ENCODE results near the gene HEPHL1.
"Not testable (repeated sequence)": the region's sequence is repeated elsewhere in the genome, so short reads cannot be mapped to it uniquely, and the experiment has no call there.

Gene HEPHL1

GRCh38 chr11:94104734-94105133 is 83.6 kb downstream of the HEPHL1 start:
- H3K4me1 ChIP-seq (ENCODE audit: control insufficient read depth in 5 of 5, insufficient read depth in 5 of 5, low read length in 5 of 5): no peaks in the 10 kb centered on the region
- no peaks in the 10 kb centered on the region for H3K36me3 ChIP-seq (ENCODE audit: control insufficient read depth in 5 of 5, insufficient read depth in 5 of 5, low read length in 5 of 5)
- H3K4me3 ChIP-seq (ENCODE audit: low read depth in 1 of 5, low read length in 5 of 5): no peak overlapping the region
- H3K27me3 ChIP-seq (ENCODE audit: control insufficient read depth in 5 of 5, insufficient read depth in 4 of 5, low read length in 5 of 5): no peaks in the 10 kb centered on the region
- no peak overlapping the region for H3K9ac ChIP-seq (ENCODE audit: low read length in 5 of 5)
- H3K27ac ChIP-seq (ENCODE audit: low read depth, low read length): no peak overlapping the region
- H3K9me3 ChIP-seq (ENCODE audit: control insufficient read depth in 5 of 5, low read length in 5 of 5): peaks cover 0 to 3% (median 0%) of the 10 kb centered on the region in 5 donors

DNA sequence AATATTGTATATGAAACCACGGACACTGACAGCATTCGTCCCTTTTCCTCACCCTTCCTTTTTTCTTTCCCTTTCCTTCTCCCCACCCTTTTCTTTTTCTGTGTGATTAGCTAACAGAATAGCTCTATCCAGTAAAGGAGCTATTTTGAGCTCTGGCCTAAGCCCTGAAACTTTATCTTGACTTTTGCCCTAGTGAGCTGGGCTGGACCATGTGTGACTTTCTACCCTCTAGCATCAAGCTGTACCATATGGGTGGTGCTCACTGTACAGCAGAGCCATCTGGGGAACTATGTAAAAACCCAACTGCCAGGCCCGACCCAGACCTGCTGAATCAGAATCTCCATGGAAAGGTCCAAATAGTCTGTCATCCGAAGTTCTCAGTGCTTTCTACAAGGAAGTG is 85.6 kb downstream of the HEPHL1 start:
- Histone ChIP-seq H3K27ac (ENCODE audit: low read depth, low read length) (no peak overlapping the region), H3K9ac (ENCODE audit: low read length in 5 of 5) (no peak overlapping the region), H3K36me3 (ENCODE audit: control insufficient read depth in 5 of 5, insufficient read depth in 5 of 5, low read length in 5 of 5) (no peaks in the 10 kb centered on the region), H3K4me3 (ENCODE audit: low read depth in 1 of 5, low read length in 5 of 5) (no peak overlapping the region), H3K4me1 (ENCODE audit: control insufficient read depth in 5 of 5, insufficient read depth in 5 of 5, low read length in 5 of 5) (no peaks in the 10 kb centered on the region), H3K27me3 (ENCODE audit: control insufficient read depth in 5 of 5, insufficient read depth in 4 of 5, low read length in 5 of 5) (no peaks in the 10 kb centered on the region), H3K9me3 (ENCODE audit: control insufficient read depth in 5 of 5, low read length in 5 of 5) (peaks cover 0 to 3% (median 0%) of the 10 kb centered on the region in 5 donors)

DNA sequence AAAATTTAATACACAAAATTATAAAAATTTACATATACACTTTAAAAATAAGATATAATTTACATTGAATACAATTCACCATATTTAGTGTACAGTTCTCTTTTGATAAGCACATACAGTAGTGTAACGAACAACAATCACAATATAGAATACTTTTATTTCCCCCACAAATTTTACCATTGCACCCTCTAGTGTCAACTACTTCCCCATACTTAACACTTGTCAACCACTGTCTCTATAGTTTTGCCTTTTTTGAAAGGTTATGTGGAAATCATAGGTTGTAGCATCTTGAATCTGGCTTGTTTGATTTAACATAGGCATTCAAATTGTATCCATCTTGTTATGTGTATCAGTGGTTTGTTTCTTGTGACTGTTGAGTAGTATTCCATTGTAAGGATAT is 86.2 kb downstream of the HEPHL1 start:
- H3K4me1 ChIP-seq (ENCODE audit: control insufficient read depth in 5 of 5, insufficient read depth in 5 of 5, low read length in 5 of 5): peaks cover 0 to 5% (median 0%) of the 10 kb centered on the region in 5 donors
- H3K4me3 ChIP-seq (ENCODE audit: low read depth in 1 of 5, low read length in 5 of 5): no peak overlapping the region
- no peak overlapping the region for H3K27ac ChIP-seq (ENCODE audit: low read depth, low read length)
- H3K36me3 ChIP-seq (ENCODE audit: control insufficient read depth in 5 of 5, insufficient read depth in 5 of 5, low read length in 5 of 5): no peaks in the 10 kb centered on the region
- H3K27me3 ChIP-seq (ENCODE audit: control insufficient read depth in 5 of 5, insufficient read depth in 4 of 5, low read length in 5 of 5): no peaks in the 10 kb centered on the region
- no peak overlapping the region for H3K9ac ChIP-seq (ENCODE audit: low read length in 5 of 5)
- peaks cover 0 to 3% (median 0%) of the 10 kb centered on the region in 5 donors for H3K9me3 ChIP-seq (ENCODE audit: control insufficient read depth in 5 of 5, low read length in 5 of 5)

DNA sequence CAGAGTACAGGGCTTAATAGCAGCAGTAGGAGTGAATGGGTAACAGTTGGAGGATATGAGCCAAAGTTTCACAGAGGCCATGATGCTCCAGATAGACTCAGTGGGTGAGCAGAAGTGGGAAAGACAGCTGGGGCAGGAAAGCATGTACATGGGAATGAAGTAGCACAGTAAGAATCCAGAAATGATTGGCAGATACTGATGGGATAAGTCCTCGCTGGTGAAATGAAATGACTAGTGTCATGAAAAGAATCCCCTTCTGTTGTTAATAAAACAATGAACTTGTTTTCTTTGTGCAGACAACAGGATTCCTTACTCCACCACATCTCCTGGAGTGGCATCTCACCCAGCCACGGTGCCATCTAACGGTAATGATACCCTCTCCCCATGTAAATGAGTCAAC is 90.1 kb downstream of the HEPHL1 start:
- Histone ChIP-seq H3K27me3 (ENCODE audit: control insufficient read depth in 5 of 5, insufficient read depth in 4 of 5, low read length in 5 of 5) (no peaks in the 10 kb centered on the region), H3K4me3 (ENCODE audit: low read depth in 1 of 5, low read length in 5 of 5) (no peak overlapping the region), H3K4me1 (ENCODE audit: control insufficient read depth in 5 of 5, insufficient read depth in 5 of 5, low read length in 5 of 5) (peaks cover 0 to 8% (median 0%) of the 10 kb centered on the region in 5 donors), H3K9ac (ENCODE audit: low read length in 5 of 5) (no peak overlapping the region), H3K27ac (ENCODE audit: low read depth, low read length) (no peak overlapping the region), H3K36me3 (ENCODE audit: control insufficient read depth in 5 of 5, insufficient read depth in 5 of 5, low read length in 5 of 5) (no peaks in the 10 kb centered on the region), H3K9me3 (ENCODE audit: control insufficient read depth in 5 of 5, low read length in 5 of 5) (peaks cover 0 to 3% (median 0%) of the 10 kb centered on the region in 5 donors)

DNA sequence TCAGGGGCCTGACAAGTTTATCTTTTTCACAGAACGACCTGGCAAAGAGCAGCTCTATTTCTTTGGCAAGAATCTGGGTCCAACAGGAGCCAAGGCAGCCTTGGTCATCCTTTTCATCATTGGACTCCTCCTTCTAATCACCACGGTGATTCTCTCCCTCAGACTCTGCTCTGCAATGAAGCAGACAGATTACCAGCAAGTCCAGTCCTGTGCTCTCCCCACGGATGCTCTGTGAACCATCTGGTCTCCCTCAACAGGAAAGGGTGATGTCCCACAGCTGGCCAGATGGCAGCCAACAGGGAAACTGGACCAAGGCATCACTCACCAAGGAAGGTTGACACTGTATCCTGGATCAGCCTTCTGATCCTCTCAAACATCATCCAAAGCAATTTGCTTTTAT is 90.5 kb downstream of the HEPHL1 start:
- Histone ChIP-seq H3K4me3 (ENCODE audit: low read depth in 1 of 5, low read length in 5 of 5) (no peak overlapping the region), H3K27me3 (ENCODE audit: control insufficient read depth in 5 of 5, insufficient read depth in 4 of 5, low read length in 5 of 5) (no peaks in the 10 kb centered on the region), H3K27ac (ENCODE audit: low read depth, low read length) (no peak overlapping the region), H3K36me3 (ENCODE audit: control insufficient read depth in 5 of 5, insufficient read depth in 5 of 5, low read length in 5 of 5) (no peaks in the 10 kb centered on the region), H3K9me3 (ENCODE audit: control insufficient read depth in 5 of 5, low read length in 5 of 5) (peaks cover 0 to 3% (median 0%) of the 10 kb centered on the region in 5 donors), H3K9ac (ENCODE audit: low read length in 5 of 5) (no peak overlapping the region), H3K4me1 (ENCODE audit: control insufficient read depth in 5 of 5, insufficient read depth in 5 of 5, low read length in 5 of 5) (peaks cover 0 to 9% (median 0%) of the 10 kb centered on the region in 5 donors)

DNA sequence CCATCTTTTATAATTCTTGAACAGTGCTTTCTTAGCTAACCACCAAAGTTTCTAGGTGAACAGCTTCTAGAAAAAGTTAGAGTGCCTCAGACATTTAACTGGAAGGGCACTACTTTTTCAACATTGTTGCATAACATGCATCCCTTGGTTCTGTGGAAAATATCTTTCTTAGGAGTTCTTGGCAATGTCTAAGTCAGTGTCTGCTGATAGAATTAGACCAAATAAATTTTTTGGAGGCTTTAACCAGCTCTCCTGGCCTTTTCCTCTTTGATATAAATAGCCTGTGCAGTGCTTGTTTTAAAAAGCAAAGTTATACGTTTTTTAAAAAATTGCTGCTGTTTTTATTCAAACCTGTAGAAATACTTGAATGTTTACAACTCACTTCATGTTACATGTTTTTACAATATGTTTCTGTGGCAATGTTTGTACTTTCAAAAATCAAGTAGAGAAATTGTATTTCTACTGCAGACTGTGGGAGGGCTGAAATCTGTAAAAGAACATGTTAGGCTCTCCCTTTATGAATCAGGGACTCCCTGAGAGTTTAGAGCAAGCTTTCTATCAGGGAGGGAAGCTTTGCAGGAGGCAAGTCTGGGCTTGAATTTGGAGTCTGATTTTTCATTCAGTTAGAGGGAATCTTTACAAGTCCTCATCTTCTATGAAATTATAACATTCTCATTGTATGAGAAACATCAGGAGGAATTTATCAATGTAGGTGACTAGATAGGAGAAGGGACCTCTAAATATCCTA is 91.2 kb downstream of the HEPHL1 start:
- no peak overlapping the region for H3K9ac ChIP-seq (ENCODE audit: low read length in 5 of 5)
- H3K9me3 ChIP-seq (ENCODE audit: control insufficient read depth in 5 of 5, low read length in 5 of 5): peaks cover 0 to 3% (median 0%) of the 10 kb centered on the region in 5 donors
- peaks cover 0 to 9% (median 0%) of the 10 kb centered on the region in 5 donors for H3K4me1 ChIP-seq (ENCODE audit: control insufficient read depth in 5 of 5, insufficient read depth in 5 of 5, low read length in 5 of 5)
- H3K4me3 ChIP-seq (ENCODE audit: low read depth in 1 of 5, low read length in 5 of 5): no peak overlapping the region
- H3K27me3 ChIP-seq (ENCODE audit: control insufficient read depth in 5 of 5, insufficient read depth in 4 of 5, low read length in 5 of 5): no peaks in the 10 kb centered on the region
- H3K27ac ChIP-seq (ENCODE audit: low read depth, low read length): no peak overlapping the region
- no peaks in the 10 kb centered on the region for H3K36me3 ChIP-seq (ENCODE audit: control insufficient read depth in 5 of 5, insufficient read depth in 5 of 5, low read length in 5 of 5)

- Histone ChIP-seq H3K36me3 (ENCODE audit: control insufficient read depth in 5 of 5, insufficient read depth in 5 of 5, low read length in 5 of 5) (no peaks in the 10 kb centered on the region), H3K27ac (ENCODE audit: low read depth, low read length) (no peak overlapping the region), H3K4me1 (ENCODE audit: control insufficient read depth in 5 of 5, insufficient read depth in 5 of 5, low read length in 5 of 5) (peaks cover 0 to 7% (median 0%) of the 10 kb centered on the region in 5 donors), H3K9me3 (ENCODE audit: control insufficient read depth in 5 of 5, low read length in 5 of 5) (no peaks in the 10 kb centered on the region), H3K4me3 (ENCODE audit: low read depth in 1 of 5, low read length in 5 of 5) (no peak overlapping the region), H3K9ac (ENCODE audit: low read length in 5 of 5) (no peak overlapping the region), H3K27me3 (ENCODE audit: control insufficient read depth in 5 of 5, insufficient read depth in 4 of 5, low read length in 5 of 5) (no peaks in the 10 kb centered on the region)
These were observed 96.0 kb downstream of the HEPHL1 start for GRCh38 chr11:94117197-94117574.

- no peak overlapping the region for H3K4me3 ChIP-seq (ENCODE audit: low read depth in 1 of 5, low read length in 5 of 5)
- H3K36me3 ChIP-seq (ENCODE audit: control insufficient read depth in 5 of 5, insufficient read depth in 5 of 5, low read length in 5 of 5): no peaks in the 10 kb centered on the region
- no peak overlapping the region for H3K27ac ChIP-seq (ENCODE audit: low read depth, low read length)
- no peaks in the 10 kb centered on the region for H3K9me3 ChIP-seq (ENCODE audit: control insufficient read depth in 5 of 5, low read length in 5 of 5)
- peaks cover 0 to 4% (median 0%) of the 10 kb centered on the region in 5 donors for H3K4me1 ChIP-seq (ENCODE audit: control insufficient read depth in 5 of 5, insufficient read depth in 5 of 5, low read length in 5 of 5)
- H3K27me3 ChIP-seq (ENCODE audit: control insufficient read depth in 5 of 5, insufficient read depth in 4 of 5, low read length in 5 of 5): no peaks in the 10 kb centered on the region
- H3K9ac ChIP-seq (ENCODE audit: low read length in 5 of 5): no peak overlapping the region
These were observed 96.7 kb downstream of the HEPHL1 start for GRCh38 chr11:94117871-94118270.

DNA sequence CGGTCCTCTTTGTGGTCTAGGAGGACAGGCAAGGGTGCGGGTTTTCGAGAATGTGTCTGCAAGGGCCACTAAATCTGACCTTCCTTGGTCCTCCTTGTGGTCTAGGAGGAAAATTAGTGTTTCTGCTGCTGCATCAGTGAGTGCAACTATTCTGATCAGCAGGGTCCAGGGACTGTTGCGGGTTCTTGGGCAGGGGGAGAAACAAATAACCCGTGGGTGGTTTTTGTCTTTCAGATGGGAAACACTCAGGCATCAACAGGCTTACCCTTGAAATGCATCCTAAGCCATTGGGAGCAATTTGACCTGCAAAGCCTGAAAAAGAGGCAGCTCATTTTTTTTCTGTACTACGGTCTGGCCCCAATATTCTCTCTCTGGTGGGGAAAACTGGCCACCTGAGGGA is 98.5 kb downstream of the HEPHL1 start:
- H3K9ac ChIP-seq (ENCODE audit: low read length in 5 of 5); H3K9me3 ChIP-seq (ENCODE audit: control insufficient read depth in 5 of 5, low read length in 5 of 5); H3K27me3 ChIP-seq (ENCODE audit: control insufficient read depth in 5 of 5, insufficient read depth in 4 of 5, low read length in 5 of 5); H3K36me3 ChIP-seq (ENCODE audit: control insufficient read depth in 5 of 5, insufficient read depth in 5 of 5, low read length in 5 of 5); H3K4me3 ChIP-seq (ENCODE audit: low read depth in 1 of 5, low read length in 5 of 5); H3K4me1 ChIP-seq (ENCODE audit: control insufficient read depth in 5 of 5, insufficient read depth in 5 of 5, low read length in 5 of 5); H3K27ac ChIP-seq (ENCODE audit: low read depth, low read length): not testable (repeated sequence)

GRCh38 chr11:94120516-94120915 is 99.4 kb downstream of the HEPHL1 start:
- H3K9me3 ChIP-seq (ENCODE audit: control insufficient read depth in 5 of 5, low read length in 5 of 5); H3K36me3 ChIP-seq (ENCODE audit: control insufficient read depth in 5 of 5, insufficient read depth in 5 of 5, low read length in 5 of 5); H3K27me3 ChIP-seq (ENCODE audit: control insufficient read depth in 5 of 5, insufficient read depth in 4 of 5, low read length in 5 of 5); H3K4me1 ChIP-seq (ENCODE audit: control insufficient read depth in 5 of 5, insufficient read depth in 5 of 5, low read length in 5 of 5); H3K4me3 ChIP-seq (ENCODE audit: low read depth in 1 of 5, low read length in 5 of 5); H3K27ac ChIP-seq (ENCODE audit: low read depth, low read length); H3K9ac ChIP-seq (ENCODE audit: low read length in 5 of 5): not testable (repeated sequence)
